Measurements from ENCODE around the gene C8A. TPM values are rescaled to one million over a fixed set of nuclear protein-coding genes. Genes with fewer than 3 reads are reported as not detected.

Gene C8A
- total RNA-seq, 1 experiment from 2014 or later, result not detected

GRCh38 chr1:56966698-56966999 lies 112.1 kb downstream of the C8A start:
- Mint-ChIP-seq H3K27me3 (ENCODE audit: unreplicated experiment) (no peaks in the 10 kb centered on the region), H3K27ac (ENCODE audit: unreplicated experiment) (no peak overlapping the region), H3K9me3 (ENCODE audit: low read depth, unreplicated experiment) (peaks cover 9% of the 10 kb centered on the region), H3K36me3 (ENCODE audit: insufficient read depth, unreplicated experiment) (no peaks in the 10 kb centered on the region), H3K4me1 (ENCODE audit: low read depth, unreplicated experiment) (no peaks in the 10 kb centered on the region), H3K4me3 (ENCODE audit: low read depth, unreplicated experiment) (no peak overlapping the region)
- intact Hi-C loops (cut with micrococcal nuclease; ENCODE audit: unreplicated experiment), result no loop called here
- DNase-seq, result no peak
- CTCF ChIA-PET, result no interaction called here
- TF ChIP-seq, protein P1, sequence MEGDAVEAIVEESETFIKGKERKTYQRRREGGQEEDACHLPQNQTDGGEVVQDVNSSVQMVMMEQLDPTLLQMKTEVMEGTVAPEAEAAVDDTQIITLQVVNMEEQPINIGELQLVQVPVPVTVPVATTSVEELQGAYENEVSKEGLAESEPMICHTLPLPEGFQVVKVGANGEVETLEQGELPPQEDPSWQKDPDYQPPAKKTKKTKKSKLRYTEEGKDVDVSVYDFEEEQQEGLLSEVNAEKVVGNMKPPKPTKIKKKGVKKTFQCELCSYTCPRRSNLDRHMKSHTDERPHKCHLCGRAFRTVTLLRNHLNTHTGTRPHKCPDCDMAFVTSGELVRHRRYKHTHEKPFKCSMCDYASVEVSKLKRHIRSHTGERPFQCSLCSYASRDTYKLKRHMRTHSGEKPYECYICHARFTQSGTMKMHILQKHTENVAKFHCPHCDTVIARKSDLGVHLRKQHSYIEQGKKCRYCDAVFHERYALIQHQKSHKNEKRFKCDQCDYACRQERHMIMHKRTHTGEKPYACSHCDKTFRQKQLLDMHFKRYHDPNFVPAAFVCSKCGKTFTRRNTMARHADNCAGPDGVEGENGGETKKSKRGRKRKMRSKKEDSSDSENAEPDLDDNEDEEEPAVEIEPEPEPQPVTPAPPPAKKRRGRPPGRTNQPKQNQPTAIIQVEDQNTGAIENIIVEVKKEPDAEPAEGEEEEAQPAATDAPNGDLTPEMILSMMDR (IDR thresholded peaks at IDR 0.05; ENCODE audit: unreplicated experiment), result no peak
- BruUV-seq (replicated peaks), result no TSS peak

- H3K27ac Mint-ChIP-seq (ENCODE audit: unreplicated experiment), result no peak overlapping the region
- peaks cover 9% of the 10 kb centered on the region for H3K9me3 Mint-ChIP-seq (ENCODE audit: low read depth, unreplicated experiment)
- CTCF ChIA-PET, result no interaction called here
- DNase-seq, result no peak
- H3K4me1 Mint-ChIP-seq (ENCODE audit: low read depth, unreplicated experiment), result no peaks in the 10 kb centered on the region
- H3K4me3 Mint-ChIP-seq (ENCODE audit: low read depth, unreplicated experiment), result no peak overlapping the region
- no peaks in the 10 kb centered on the region for H3K27me3 Mint-ChIP-seq (ENCODE audit: unreplicated experiment)
- intact Hi-C loops (cut with micrococcal nuclease; ENCODE audit: unreplicated experiment), result no loop called here
- H3K36me3 Mint-ChIP-seq (ENCODE audit: insufficient read depth, unreplicated experiment), result no peaks in the 10 kb centered on the region
- TF ChIP-seq, protein P1 (IDR thresholded peaks at IDR 0.05; ENCODE audit: unreplicated experiment), result no peak
- no TSS peak for BruUV-seq (replicated peaks)
Observed at GRCh38 chr1:56967355-56967754, 112.8 kb downstream of the C8A start.

Other genes starting within 250 kb of the C8A start
- 6.5 and 9.7 TPM in 2 replicates for gene PRKAA2, start 209.5 kb upstream of the C8A start, total RNA-seq (2022)
- gene FYB2, start 35.4 kb upstream of the C8A start, total RNA-seq (2022), result not detected in 2 replicates
- not detected in 2 replicates for gene C8B, start 111.2 kb downstream of the C8A start, total RNA-seq (2022)